HCT116 (cell line): ENCODE data around the gene OR2B2.

ENCODE experiments used
- CTCF ChIP-seq, 3 experiments: fragments of 200-600 bp in 1 of 3; sonication (generic) in 1 of 3; IDR thresholded peaks in 2 of 3; conservative IDR thresholded peaks in 1 of 3; 2 replicates each; pipeline ENCODE4 v1.5.1; 2012 to 2017; ENCODE audit warnings: low read depth in 2 of 3, low read length in 2 of 3, antibody characterized with exemption in 1 of 3, borderline replicate concordance in 1 of 3, control low read depth in 1 of 3, mild to moderate bottlenecking in 1 of 3, mixed read lengths in 1 of 3, mixed run types in 1 of 3, moderate library complexity in 1 of 3; ENCODE audit not compliant: insufficient read depth in 1 of 3
- EZH2 ChIP-seq: fragments of 200-600 bp; sonication (generic); IDR thresholded peaks from 2 replicates; pipeline ENCODE4 v1.6.1; 2017; ENCODE audit warnings: antibody characterized with exemption, mixed run types
- JUND ChIP-seq: IDR thresholded peaks from 2 replicates; pipeline ENCODE4 v1.6.1; 2012
- POLR2A ChIP-seq: IDR thresholded peaks from 2 replicates; pipeline ENCODE4 v1.7.0; 2011; ENCODE audit warnings: borderline replicate concordance; ENCODE audit not compliant: insufficient read depth, insufficient read length; ENCODE audit errors: extremely low read depth
- POLR2AphosphoS5 ChIP-seq: IDR thresholded peaks from 2 replicates; pipeline ENCODE4 v1.6.1; 2011; ENCODE audit warnings: mild to moderate bottlenecking, low read depth, low read length, moderate library complexity
- REST ChIP-seq: IDR thresholded peaks from 2 replicates; pipeline ENCODE4 v1.6.1; 2012; ENCODE audit warnings: low read depth
- SP1 ChIP-seq: IDR thresholded peaks from 2 replicates; pipeline ENCODE4 v1.6.1; 2012; ENCODE audit warnings: low read depth
- SRF ChIP-seq: IDR thresholded peaks from 2 replicates; pipeline ENCODE4 v1.6.1; 2012; ENCODE audit warnings: low read depth
- YY1 ChIP-seq: IDR thresholded peaks from 2 replicates; pipeline ENCODE4 v1.6.1; 2011; ENCODE audit warnings: low read length, low read depth, moderate library complexity, mild to moderate bottlenecking; ENCODE audit not compliant: insufficient replicate concordance; ENCODE audit errors: extremely low read depth
- ZNF274 ChIP-seq: fragments of 200-500 bp; sonication (Bioruptor generic); IDR thresholded peaks from 2 replicates; pipeline ENCODE4 v1.6.1; 2014; ENCODE audit warnings: mild to moderate bottlenecking, low read depth, low read length, inconsistent platforms
- TF ChIP-seq, protein P1 (sequence below): IDR thresholded peaks from 2 replicates; pipeline ENCODE4 v1.6.1; 2011; ENCODE audit warnings: mild to moderate bottlenecking, low read length, moderate library complexity; ENCODE audit not compliant: insufficient replicate concordance; ENCODE audit errors: extremely low read depth

DNA sequence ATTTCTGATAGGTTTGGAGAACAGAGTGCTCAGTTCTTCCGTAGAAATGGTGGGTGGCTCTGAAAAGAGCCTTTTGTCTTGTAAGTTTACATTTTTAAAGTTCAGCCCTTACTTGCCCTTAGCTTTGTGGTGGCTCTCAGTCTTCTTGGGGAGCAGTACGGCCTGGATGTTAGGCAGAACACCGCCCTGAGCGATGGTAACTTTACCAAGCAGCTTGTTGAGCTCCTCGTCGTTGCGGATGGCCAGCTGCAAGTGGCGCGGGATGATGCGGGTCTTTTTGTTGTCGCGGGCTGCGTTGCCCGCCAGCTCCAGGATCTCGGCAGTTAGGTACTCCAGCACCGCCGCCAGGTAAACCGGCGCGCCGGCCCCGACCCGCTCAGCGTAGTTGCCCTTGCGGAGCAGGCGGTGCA lies 19.5 kb downstream of the OR2B2 start:
- TF ChIP-seq POLR2AphosphoS5 (no peak), CTCF (IDR thresholded peaks at IDR 0.05 in 2 of 3, conservative IDR thresholded peaks at IDR 0.05 in 1 of 3; ENCODE audit: borderline replicate concordance in 1 of 3, insufficient read depth in 1 of 3, low read depth in 2 of 3, low read length in 2 of 3) (no peak), EZH2 (no peak), SP1 (no peak), POLR2A (peak; percentile 11), SRF (no peak), YY1 (no peak), ZNF274 (no peak), JUND (no peak), REST (no peak)
- TF ChIP-seq, protein P1, sequence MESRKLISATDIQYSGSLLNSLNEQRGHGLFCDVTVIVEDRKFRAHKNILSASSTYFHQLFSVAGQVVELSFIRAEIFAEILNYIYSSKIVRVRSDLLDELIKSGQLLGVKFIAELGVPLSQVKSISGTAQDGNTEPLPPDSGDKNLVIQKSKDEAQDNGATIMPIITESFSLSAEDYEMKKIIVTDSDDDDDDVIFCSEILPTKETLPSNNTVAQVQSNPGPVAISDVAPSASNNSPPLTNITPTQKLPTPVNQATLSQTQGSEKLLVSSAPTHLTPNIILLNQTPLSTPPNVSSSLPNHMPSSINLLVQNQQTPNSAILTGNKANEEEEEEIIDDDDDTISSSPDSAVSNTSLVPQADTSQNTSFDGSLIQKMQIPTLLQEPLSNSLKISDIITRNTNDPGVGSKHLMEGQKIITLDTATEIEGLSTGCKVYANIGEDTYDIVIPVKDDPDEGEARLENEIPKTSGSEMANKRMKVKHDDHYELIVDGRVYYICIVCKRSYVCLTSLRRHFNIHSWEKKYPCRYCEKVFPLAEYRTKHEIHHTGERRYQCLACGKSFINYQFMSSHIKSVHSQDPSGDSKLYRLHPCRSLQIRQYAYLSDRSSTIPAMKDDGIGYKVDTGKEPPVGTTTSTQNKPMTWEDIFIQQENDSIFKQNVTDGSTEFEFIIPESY: no peak
